Suprapubic skin (tissue), 3 donors: ENCODE data around the gene MRPL11.

Source experiments
- CTCF ChIP-seq, 2 donors: fragments of 200-600 bp in 1 of 2; fragments of 450-650 bp in 1 of 2; sonication (generic) in 1 of 2; IDR thresholded peaks; one replicate each; pipeline ENCODE4 v1.5.1; 2016 to 2019; ENCODE audit warnings: antibody characterized with exemption in 2 of 2, mild to moderate bottlenecking in 1 of 2, moderate library complexity in 1 of 2
- POLR2A ChIP-seq, 2 donors: fragments of 450-650 bp; IDR thresholded peaks; one replicate each; pipeline ENCODE4 v1.6.1; 2017; ENCODE audit warnings: antibody characterized with exemption in 2 of 2, mild to moderate bottlenecking in 2 of 2, moderate library complexity in 2 of 2

GRCh38 chr11:66438504-66439466, at the start of gene MRPL11:
- TF ChIP-seq POLR2A (IDR thresholded peaks at IDR 0.05): no peak
- peak; percentile 8 to 63 for TF ChIP-seq CTCF (IDR thresholded peaks at IDR 0.05)
